Right kidney (tissue), 1 donor: ENCODE results near the gene KDM5B.
"Not testable (repeated sequence)": the region's sequence is repeated elsewhere in the genome, so short reads cannot be mapped to it uniquely, and the experiment has no call there.

Source experiments
- DNase-seq: peaks from one replicate; pipeline ENCODE4 v3.0.0-alpha.2; 2016

Gene KDM5B

GRCh38 chr1:202794051-202794740 is 14.0 kb downstream of the KDM5B start:
- DNase-seq = no peak

GRCh38 chr1:202791077-202791747 is 17.0 kb downstream of the KDM5B start:
- DNase-seq = no peak

GRCh38 chr1:202788800-202789199 is 19.4 kb downstream of the KDM5B start:
- DNase-seq = no peak

- DNase-seq = no peak
Observed at GRCh38 chr1:202786804-202787203, 21.4 kb downstream of the KDM5B start.

DNA sequence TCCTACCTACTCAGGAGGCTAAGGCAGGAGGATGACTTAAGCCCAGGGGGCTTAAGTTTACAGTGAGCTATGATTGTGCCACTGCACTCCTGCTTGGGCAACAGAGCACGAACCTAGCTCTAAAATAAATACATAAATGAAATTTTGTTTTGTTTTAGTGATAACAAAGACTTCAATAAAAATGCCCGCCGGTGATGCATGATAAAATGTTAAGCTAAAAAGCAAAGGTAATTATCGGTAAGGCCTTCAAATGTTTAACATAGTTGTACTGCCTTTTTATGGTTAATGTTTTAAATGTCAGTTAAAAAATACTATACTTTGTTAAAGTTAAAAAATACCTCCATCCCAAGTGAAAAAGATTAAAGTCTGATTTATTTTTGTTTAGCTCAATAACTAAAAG is 27.0 kb downstream of the KDM5B start:
- DNase-seq = no peak

- DNase-seq = no peak
Observed at GRCh38 chr1:202770135-202770534, 38.1 kb downstream of the KDM5B start.

- DNase-seq = no peak
Observed at GRCh38 chr1:202765721-202766120, 42.5 kb downstream of the KDM5B start.

GRCh38 chr1:202762019-202762418 is 46.2 kb downstream of the KDM5B start:
- DNase-seq = no peak

GRCh38 chr1:202760589-202760988 is 47.6 kb downstream of the KDM5B start:
- no peak for DNase-seq

- no peak for DNase-seq
Observed at GRCh38 chr1:202756391-202756790, 51.8 kb downstream of the KDM5B start.

DNA sequence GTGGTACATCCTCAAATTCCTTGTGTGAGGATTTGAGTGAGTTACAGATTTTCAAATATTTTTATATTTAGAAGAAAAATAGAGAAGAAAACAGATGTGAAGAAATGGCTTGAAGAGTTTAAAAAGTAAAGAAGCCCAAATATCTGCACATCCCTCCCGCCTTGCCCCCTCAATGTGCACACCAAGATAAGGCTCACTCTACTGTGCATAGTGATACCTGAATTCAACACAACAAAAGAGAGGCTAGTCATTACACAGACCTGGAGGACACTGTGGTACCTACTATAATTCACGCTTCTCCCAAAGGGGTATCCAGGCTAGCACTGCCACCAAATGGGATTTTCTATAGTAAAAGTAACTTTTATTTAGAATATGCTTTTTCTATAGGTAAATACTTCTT is 53.9 kb downstream of the KDM5B start:
- DNase-seq = no peak

DNA sequence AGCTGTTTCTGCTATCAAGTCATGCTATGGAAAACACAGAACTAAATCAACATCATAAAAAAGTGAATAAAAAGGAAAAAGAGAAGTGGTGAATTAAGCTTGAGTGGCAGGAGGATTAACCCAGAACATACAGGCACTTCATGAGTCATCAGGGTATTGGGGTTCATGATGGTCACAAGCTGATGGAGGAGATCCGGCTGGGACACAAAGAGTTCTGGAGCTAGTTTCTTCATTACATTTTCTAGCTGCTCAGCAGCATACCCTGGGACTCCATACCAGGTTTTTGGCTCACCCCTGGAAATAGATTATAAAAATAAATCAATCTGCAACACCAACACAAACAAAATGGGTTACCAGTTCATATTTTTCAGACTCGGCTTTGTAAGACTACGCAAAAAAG is 55.4 kb downstream of the KDM5B start:
- DNase-seq = peak; percentile 2

- no peak for DNase-seq
Observed at GRCh38 chr1:202750761-202751160, 57.5 kb downstream of the KDM5B start.

- no peak for DNase-seq
Observed at GRCh38 chr1:202750024-202750423, 58.2 kb downstream of the KDM5B start.

- DNase-seq = no peak
Observed at GRCh38 chr1:202745323-202745888, 62.8 kb downstream of the KDM5B start.

- not testable (repeated sequence) for DNase-seq
Observed at GRCh38 chr1:202744770-202745169, 63.5 kb downstream of the KDM5B start.

DNA sequence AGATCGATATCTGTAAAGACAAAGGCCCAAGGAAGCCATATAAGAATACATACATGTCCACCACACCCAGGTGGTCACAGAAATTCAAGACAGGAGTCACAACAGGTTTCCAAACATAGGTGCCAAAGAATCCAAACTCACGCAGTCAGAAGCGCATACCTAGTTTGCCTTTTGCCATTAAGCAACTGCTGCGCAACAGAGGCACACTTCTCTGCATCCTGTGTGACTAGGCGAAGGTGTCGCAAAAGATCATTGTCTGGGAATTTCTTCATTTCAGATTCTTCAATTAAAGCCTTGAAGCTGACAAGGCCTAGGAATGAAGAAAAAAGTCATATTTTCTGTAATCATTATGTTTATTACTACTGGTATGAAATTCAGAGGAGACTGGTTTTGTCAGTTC is 65.7 kb downstream of the KDM5B start:
- no peak for DNase-seq

DNA sequence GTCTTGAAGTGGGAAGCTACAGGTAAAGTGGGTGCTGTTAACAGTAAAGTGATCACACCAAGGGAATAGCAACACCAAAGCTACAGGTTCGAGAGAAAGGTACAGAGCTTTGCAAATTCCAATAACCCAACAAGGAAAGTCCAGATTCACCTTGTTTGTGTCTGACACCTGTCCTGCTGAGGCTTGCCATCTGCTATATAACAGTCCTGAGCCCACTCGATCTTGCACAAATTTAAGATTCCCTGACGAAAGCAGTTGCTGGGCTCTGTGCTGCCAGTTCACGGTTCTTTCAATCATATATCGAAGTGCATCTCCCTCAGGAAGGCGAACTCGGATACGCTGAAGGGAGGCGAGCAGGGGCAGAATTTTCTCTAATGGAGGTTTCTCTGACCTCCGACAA is 75.0 kb downstream of the KDM5B start:
- no peak for DNase-seq

DNA sequence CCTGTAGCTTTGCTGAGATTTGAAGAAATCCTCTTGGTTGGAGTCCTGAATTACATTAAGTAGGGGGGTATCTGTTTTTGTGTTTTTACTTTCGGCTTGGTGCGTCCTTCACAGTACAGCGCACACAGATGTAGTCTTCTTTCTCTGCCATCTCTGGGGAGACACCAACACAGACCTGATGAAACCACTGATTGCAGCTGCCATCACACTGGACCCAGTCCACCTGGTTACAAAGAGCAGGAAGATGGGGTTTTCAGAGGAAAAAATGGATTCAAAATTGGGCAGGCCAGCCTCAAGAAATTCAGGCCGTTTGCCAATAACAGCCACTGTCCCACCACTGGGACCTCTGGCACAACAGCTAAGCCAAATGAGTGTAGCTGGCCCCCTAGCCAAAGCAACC is 79.3 kb downstream of the KDM5B start:
- no peak for DNase-seq

- no peak for DNase-seq
Observed at GRCh38 chr1:202725526-202725925, 82.7 kb downstream of the KDM5B start.

DNA sequence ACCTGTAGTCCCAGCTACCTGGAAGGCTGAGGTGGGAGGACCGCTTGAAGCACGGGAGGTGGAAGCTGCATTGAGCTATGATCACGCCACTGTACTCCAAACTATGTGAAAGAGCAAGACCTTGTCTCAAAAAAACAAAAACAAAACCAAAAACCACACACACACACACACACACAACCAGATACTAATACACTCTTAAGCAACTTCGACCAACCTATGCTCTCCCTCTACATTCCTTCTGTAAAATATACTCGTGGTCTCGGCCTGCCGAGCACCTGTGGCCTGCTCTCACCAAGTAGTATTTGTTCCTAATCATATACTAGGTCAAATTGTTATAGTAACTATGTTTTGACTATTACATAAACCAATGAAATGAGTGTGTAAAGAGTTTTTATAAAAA is 84.5 kb downstream of the KDM5B start:
- no peak for DNase-seq

DNA sequence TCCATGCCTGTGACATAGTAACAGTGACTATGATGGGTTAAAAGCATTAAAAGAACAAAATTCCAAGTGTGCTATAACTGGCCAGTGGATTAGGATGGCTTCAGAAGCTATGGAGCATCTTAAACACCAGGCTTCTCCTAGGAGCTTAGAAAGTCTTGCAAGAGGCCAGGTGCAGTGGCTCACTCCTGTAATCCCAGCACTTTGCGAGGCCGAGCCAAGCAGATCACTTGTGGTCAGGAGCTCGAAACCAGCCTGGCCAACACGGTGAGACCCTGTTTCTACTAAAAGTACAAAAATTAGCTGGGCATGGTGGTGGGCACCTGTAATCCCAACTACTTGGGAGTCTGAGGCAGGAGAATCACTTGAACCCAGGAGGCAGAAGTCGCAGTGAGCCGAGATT is 85.2 kb downstream of the KDM5B start:
- DNase-seq = not testable (repeated sequence)

DNA sequence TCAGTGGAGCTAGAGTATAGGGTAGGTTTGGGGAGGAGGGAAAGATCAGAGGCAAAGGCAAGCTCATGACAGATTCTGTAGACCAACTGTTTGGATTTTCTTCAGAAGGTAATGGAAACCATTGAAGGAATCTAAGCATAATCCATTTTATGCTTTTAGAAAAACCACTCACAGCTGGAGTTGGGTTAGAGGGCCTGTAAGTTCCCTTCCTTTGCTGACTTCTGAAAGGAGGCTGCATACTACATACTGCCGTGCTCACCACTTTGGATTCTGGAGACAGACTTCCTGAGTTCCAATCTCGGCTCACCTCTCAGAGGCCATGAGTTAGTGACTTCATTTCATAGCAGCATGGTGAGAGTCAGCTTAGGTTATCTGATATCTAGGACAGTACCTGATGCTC is 91.6 kb downstream of the KDM5B start:
- no peak for DNase-seq

DNA sequence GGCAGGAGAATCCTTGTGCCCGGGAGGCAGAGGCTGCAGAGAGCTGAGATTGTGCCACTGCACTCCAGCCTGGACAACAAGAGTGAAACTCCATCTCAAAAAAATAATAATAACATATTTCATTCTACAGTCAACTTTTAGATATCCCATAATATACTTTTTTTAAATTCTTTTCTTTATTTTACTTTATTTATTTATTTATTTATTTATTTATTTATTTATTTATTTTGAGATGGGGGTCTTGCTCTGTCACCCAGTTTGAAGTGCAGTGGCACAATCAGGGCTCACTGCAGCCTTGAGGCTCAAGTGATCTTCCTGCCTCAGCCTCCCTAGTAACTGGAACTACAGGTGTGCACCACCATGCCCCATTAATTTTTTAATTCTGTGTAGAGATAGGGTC is 94.0 kb downstream of the KDM5B start:
- DNase-seq = not testable (repeated sequence)
